Mononuclear cell (primary cell): Measurements from ENCODE around the gene GPR89B. TPM values are rescaled to one million over a fixed set of nuclear protein-coding genes. Genes with fewer than 3 reads are reported as not detected.
"Not testable (repeated sequence)": the region's sequence is repeated elsewhere in the genome, so short reads cannot be mapped to it uniquely, and the experiment has no call there.

Experiments
- H3K27me3 ChIP-seq: 2 replicates; pipeline ENCODE4 v1.6.0; 2011; ENCODE audit warnings: low read length, control low read depth; ENCODE audit not compliant: insufficient read depth
- H3K4me1 ChIP-seq: 2 replicates; pipeline ENCODE4 v1.5.1; 2011; ENCODE audit warnings: mild to moderate bottlenecking, low read length, control low read depth; ENCODE audit not compliant: insufficient read depth
- H3K4me3 ChIP-seq: 2 replicates; pipeline ENCODE4 v1.5.1; 2011; ENCODE audit warnings: mild to moderate bottlenecking, low read length, moderate library complexity
- H3K9me3 ChIP-seq: 2 replicates; pipeline ENCODE4 v1.5.1; 2011; ENCODE audit warnings: low read depth, mild to moderate bottlenecking, control low read depth, low read length
- total RNA-seq: library from RNA; depleted of rRNA; stranded (reverse); fragments of >200 nt; gene quantifications from one replicate; pipeline ENCODE4 v1.2.3, GENCODE V29; 2012

The GPR89B gene
- 22.4 TPM for total RNA-seq

GRCh38 chr1:147928236-147929132 lies at the start of gene GPR89B:
Gene GPR89B, plus strand, starts transcription at chr1:147928420. Its CDS starts 117 bp downstream, at chr1:147928537.
- H3K9me3 ChIP-seq, H3K27me3 ChIP-seq, H3K4me1 ChIP-seq: not testable (repeated sequence)
- peak within 1 kb of the TSS; percentile 75 for H3K4me3 ChIP-seq

GRCh38 chr1:147879911-147880310 lies 48.3 kb upstream of the GPR89B start:
- Histone ChIP-seq H3K4me1 (no peaks in the 10 kb centered on the region), H3K27me3 (peaks cover 8% of the 10 kb centered on the region), H3K9me3 (peaks cover 5% of the 10 kb centered on the region)

GRCh38 chr1:147882535-147882934 lies 45.7 kb upstream of the GPR89B start:
- Histone ChIP-seq H3K4me1 (no peaks in the 10 kb centered on the region), H3K27me3 (peaks cover 8% of the 10 kb centered on the region), H3K9me3 (peaks cover 5% of the 10 kb centered on the region)

More at GRCh38 chr1:147879911-147880310, 48.3 kb upstream of the GPR89B start:
- no peak overlapping the region for H3K4me3 ChIP-seq

GRCh38 chr1:147890177-147890790 lies 37.9 kb upstream of the GPR89B start:
- Histone ChIP-seq H3K4me3 (no peak overlapping the region), H3K27me3 (no peaks in the 10 kb centered on the region), H3K4me1 (no peaks in the 10 kb centered on the region), H3K9me3 (no peaks in the 10 kb centered on the region)

More at GRCh38 chr1:147882535-147882934, 45.7 kb upstream of the GPR89B start:
- H3K4me3 ChIP-seq, result no peak overlapping the region

GRCh38 chr1:147891088-147891487 lies 37.1 kb upstream of the GPR89B start:
- Histone ChIP-seq H3K4me1 (no peaks in the 10 kb centered on the region), H3K4me3 (no peak overlapping the region), H3K27me3 (no peaks in the 10 kb centered on the region), H3K9me3 (no peaks in the 10 kb centered on the region)

- Histone ChIP-seq H3K4me1 (no peaks in the 10 kb centered on the region), H3K4me3 (no peak overlapping the region), H3K27me3 (no peaks in the 10 kb centered on the region), H3K9me3 (no peaks in the 10 kb centered on the region)
Observed at GRCh38 chr1:147892216-147892615, 36.0 kb upstream of the GPR89B start.

- H3K9me3 ChIP-seq, result no peaks in the 10 kb centered on the region
- H3K4me1 ChIP-seq, result no peaks in the 10 kb centered on the region
- H3K27me3 ChIP-seq, result no peaks in the 10 kb centered on the region
- H3K4me3 ChIP-seq, result no peak overlapping the region
Observed at GRCh38 chr1:147892731-147893214, 35.4 kb upstream of the GPR89B start.

- no peaks in the 10 kb centered on the region for H3K9me3 ChIP-seq
- no peaks in the 10 kb centered on the region for H3K27me3 ChIP-seq
- no peak overlapping the region for H3K4me3 ChIP-seq
- H3K4me1 ChIP-seq, result no peaks in the 10 kb centered on the region
Observed at GRCh38 chr1:147895123-147895522, 33.1 kb upstream of the GPR89B start.

GRCh38 chr1:147897029-147897752 lies 31.0 kb upstream of the GPR89B start:
- no peaks in the 10 kb centered on the region for H3K9me3 ChIP-seq
- no peak overlapping the region for H3K4me3 ChIP-seq
- H3K27me3 ChIP-seq, result no peaks in the 10 kb centered on the region
- H3K4me1 ChIP-seq, result no peaks in the 10 kb centered on the region

GRCh38 chr1:147897789-147898188 lies 30.4 kb upstream of the GPR89B start:
- no peaks in the 10 kb centered on the region for H3K4me1 ChIP-seq
- H3K27me3 ChIP-seq, result no peaks in the 10 kb centered on the region
- no peak overlapping the region for H3K4me3 ChIP-seq
- H3K9me3 ChIP-seq, result no peaks in the 10 kb centered on the region

- H3K4me3 ChIP-seq, result no peak within 1 kb of the TSS
- no peaks in the 10 kb centered on the region for H3K4me1 ChIP-seq
- H3K27me3 ChIP-seq, result no peaks in the 10 kb centered on the region
- H3K9me3 ChIP-seq, result no peaks in the 10 kb centered on the region
Observed at GRCh38 chr1:147902253-147902845, 25.9 kb upstream of the GPR89B start, which contains the start of gene GJA8. Gene GJA8, plus strand, starts transcription at chr1:147902795. Its CDS starts 5,161 bp downstream, at chr1:147907956.

- H3K9me3 ChIP-seq, result no peaks in the 10 kb centered on the region
- no peaks in the 10 kb centered on the region for H3K27me3 ChIP-seq
- no peaks in the 10 kb centered on the region for H3K4me1 ChIP-seq
- H3K4me3 ChIP-seq, result no peak overlapping the region
Observed at GRCh38 chr1:147904726-147905125, 23.5 kb upstream of the GPR89B start.

- Histone ChIP-seq H3K4me3 (no peak overlapping the region), H3K9me3 (no peaks in the 10 kb centered on the region), H3K27me3 (no peaks in the 10 kb centered on the region), H3K4me1 (no peaks in the 10 kb centered on the region)
Observed at GRCh38 chr1:147907786-147908509, 20.3 kb upstream of the GPR89B start.

- H3K4me3 ChIP-seq, result no peak overlapping the region
- H3K9me3 ChIP-seq, result no peaks in the 10 kb centered on the region
- H3K4me1 ChIP-seq, result no peaks in the 10 kb centered on the region
- peaks cover 6% of the 10 kb centered on the region for H3K27me3 ChIP-seq
Observed at GRCh38 chr1:147912553-147912952, 15.7 kb upstream of the GPR89B start.
